ENCODE data around the gene PRKN.
"Not testable (repeated sequence)": the region's sequence is repeated elsewhere in the genome, so short reads cannot be mapped to it uniquely, and the experiment has no call there.

The PRKN gene

DNA sequence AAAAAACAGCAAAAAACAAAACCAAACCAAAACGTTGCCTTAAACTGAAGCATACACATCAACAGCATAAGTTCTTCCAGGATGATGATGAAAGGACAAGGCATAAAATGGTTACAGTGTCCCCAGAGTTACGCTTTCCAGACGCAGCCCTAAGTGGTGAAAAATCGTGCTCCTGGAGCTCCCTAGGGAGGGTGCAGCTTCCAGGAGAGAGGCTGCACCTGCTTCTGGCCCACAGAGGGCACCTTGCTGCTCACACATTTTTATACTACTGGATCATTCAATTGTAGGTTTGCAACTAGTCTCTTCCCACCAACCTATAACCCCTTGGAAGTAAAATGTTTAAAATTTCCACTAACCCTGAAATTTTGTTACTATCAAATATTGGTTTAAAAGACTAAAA, 115.0 kb downstream of the PRKN start:
- DNase-seq = no peak

DNA sequence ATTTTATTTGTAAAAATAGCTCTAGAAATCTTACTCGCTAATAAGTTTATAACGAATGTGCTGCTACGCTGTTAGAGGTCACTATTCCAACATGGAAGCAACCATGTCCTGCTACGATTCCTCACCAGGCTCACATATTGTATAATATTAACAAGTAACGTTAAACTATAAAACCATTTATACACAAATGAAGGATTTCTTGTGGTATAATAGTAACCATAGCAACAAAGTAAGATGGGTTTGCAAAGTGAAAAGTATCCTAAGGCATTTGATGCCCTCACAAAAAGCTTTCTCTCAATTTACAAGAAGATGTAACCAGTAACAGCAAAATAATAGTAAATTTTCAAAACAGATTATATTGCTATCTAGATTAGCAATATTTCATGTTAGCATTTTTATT, 117.2 kb downstream of the PRKN start:
- DNase-seq = no peak

DNA sequence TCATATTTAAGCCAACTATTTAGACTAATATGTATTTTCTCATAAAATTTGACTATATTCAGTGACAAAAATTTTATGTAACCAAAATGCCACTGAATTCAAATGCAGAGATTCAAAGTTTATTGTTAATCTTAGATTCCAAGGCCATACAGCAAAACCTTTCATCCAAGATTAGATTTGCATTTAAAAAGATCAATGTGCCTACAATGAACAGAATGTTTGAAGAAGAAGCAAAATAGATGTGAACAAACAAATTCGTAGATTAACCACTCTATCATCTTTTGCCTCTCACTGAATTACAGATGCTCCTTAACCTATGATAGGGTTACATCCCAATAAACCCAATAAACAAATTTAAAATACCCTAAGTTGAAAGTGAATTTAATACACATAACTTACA, 121.7 kb downstream of the PRKN start:
- DNase-seq = no peak

DNA sequence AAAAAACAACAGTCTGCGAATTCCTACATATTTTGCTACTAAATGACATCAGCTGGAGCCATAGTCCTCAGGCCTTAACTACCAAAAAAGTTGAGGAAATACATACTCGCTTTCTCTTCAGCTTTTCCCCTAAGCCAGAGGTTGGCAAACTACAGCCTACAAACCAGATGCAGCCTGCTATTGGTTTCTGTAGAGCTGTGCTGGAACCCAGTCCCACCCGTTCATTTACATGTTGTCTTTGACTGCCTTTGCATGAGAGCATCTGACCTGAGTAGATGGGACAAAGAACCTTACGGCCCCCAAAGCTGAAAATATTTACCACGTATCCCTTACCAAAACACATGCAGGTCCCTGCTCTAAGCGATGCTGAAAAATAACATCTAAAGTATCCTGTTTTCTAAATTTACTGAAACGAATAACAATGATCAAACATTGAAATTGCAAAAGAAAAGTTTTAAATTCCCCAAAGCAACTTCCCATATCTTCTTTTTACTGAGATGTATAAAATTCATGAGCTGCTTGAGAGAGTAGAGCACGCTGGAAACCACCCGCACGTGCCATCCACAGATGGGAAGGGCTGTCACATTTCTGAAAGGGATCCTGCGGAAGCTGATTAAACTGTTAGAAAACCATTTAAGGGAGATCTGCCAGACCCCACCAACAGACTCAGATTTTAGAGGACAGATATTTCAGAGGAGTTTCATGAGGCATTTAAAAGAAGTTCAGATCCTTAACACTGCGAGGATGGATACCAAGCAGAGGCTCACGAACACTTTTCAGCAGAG, 124.1 kb downstream of the PRKN start:
- DNase-seq = no peak

DNA sequence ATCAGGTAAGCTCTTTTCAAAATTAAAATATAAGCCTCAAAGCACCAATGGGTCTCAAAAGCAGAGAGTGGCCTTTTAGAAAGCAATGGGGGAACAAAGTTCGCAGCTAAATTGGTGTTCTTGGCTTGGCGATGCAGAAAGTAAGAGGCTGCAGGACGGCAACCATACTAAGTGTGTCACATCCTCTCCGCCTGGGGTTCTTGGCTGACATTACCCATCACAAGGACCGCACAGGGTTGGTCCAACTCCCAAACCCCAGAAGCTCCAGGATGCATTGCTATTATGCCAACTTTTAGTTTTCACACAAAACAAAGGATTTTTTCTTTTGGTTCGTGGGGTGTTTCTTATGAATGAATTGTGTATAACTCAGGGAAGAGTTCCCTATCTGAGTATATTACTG, 124.8 kb downstream of the PRKN start:
- DNase-seq = no peak

DNA sequence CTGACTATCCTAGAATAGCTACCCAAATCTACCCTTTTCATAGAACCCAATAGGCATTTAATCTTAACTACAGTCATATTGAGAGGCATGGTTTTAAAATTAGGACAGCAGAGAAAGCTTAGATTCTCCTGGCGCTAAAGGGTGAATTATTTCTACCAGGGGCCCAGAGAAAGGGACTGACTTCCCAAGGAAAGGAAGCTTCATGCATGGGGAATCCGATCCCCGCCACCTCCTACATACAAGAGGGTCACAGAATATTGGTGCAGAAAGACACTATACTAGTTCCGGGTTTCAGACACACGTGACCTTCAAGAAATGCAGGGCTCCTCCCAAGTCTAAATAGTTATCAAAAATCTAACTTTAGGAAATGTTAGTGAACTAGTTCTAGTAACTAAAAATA, 130.9 kb downstream of the PRKN start:
- DNase-seq = no peak

DNA sequence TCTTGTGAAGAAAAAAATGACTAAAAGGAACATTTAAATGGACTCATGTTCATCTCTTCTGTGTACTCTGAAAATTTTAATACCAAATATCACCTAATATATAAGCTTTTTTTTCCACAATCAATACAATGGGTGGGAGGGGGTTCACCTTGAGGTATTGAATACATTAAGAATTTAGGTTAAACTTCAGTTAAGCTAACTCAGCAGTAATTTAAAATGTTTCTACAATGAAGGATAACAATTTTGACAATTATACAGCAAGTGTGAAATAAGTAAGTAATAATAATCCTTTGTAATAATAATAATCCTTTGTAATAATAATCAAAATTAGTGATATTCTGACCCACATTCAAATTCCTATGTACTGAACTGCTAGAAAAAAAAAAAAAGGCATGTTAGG, 136.0 kb downstream of the PRKN start:
- DNase-seq = no peak

DNA sequence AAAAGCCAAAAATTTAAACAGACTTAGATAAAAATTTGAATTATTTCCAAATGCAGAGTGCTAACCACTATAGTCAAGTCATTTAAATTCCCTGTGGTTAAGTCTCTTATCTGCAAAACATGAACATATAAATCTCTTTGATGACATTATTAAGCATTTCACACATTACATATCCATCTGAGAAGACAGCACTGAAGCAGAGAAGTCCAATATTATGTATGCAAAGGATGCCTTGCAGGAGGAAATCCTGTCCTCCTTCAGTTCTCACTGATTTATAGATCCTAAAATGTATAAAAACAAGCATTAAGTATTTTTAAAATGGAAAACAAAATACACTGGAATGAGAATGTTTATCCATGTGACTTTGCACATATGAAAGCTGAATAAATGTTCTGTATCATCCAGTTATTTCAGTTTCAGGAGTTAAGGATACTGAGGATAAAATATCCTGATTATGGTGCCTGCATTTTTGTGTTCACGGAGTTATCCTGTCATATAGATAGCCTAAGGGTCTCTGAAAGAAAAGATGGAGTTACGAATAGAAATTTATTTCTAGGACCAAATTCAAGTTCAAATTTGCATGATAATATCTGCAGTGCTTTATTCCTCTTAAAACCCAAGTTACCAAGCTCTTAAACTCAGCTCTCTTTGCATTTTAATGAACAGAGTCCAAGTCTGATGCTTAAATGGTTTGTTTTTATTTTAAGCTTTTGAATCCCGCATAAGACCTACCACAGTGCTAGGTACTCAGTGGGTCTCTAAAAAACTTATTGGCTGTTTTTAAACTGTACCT, 145.4 kb downstream of the PRKN start:
- DNase-seq = no peak

DNA sequence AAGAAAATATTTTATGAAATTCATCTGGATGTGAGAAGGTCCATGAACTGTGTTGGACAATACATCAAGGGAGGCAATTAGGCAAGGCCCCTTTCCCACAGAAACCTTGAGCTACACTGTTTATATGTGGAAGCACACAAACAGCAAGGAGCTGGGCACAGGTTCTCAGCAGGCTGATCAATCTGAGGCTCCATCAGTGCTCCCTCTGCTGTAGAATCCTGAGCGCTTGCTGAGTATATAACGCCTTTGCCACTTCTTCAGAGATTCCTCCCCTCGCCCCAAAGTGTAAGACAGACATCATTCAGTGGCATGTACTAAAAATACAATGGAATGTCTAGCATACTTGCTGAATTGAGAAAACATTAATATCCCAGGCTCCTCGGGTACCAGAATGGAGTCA, 146.9 kb downstream of the PRKN start:
- no peak for DNase-seq

DNA sequence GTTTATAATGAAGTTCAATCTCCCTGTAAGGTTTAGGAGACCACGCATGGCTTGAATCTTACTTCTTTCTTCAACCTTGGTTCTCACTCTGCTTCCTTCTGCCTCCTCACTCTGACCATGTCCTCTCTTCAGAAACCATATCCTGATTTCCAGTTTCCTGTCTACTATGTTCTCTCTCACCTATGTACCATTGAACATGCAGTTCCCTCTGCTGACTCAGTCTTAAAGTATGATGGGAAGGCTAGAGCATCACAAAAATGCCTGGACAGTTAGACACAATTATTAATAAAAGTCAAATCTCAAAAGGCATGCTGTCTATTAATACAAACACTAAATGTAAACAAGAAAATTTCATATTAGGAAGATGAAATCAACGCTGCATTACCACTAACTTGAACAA, 151.6 kb downstream of the PRKN start:
- DNase-seq = no peak

DNA sequence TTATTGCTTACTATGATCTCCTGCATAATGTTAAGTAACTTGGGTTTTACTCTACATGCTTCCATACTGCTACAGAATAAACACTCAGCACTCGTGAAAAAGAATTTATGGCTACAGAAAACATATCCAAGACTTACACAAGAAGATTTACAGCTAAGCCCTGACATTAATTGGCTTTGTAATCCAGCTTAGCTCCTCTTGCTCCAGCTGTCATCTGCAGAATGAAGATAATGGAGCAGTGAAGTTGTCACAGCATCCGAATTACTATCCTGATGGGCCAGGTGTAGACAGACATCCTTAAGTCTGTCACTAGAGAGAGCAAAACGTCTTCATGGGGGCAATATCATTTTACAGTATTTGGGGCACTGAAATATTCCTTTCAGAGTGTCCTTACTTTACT, 155.3 kb downstream of the PRKN start:
- DNase-seq = no peak

DNA sequence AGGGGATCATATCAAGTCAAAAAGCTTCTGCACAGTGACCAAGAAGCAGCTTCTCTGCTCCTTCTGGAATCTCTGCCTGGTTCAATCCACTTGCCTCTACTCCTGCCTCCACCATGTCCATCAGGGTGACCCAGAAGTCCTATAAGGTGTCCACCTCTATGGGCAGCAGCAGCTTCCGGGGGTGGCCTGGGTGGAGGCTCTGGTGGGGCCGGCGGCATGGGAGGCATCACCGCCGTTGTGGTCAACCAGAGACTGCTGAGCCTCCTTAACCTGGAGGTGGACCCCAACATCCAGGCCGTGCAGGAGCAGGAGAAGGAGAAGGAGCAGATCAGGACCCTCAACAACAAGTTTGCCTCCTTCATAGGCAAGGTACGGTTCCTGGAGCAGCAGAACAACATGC, 159.3 kb downstream of the PRKN start:
- no peak for DNase-seq

DNA sequence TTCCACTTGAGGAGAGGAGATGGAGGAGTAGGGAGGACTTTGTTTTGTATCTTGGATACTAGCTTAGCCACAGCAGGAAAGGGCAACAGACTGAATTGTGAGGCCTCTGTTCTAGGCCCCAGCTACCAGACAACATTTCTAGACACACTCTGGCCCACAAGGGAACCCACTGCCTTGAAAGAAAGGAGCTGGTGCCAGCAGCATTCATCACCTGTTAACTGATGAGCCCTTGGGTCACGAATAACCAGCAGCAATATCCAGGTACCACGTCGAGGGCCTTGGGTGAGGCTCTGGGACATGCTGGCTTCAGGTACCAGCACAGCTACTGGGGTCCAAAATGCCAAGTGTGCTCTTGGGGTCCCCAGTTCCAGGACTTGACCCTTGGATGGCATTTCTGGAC, 165.5 kb downstream of the PRKN start:
- DNase-seq = no peak

DNA sequence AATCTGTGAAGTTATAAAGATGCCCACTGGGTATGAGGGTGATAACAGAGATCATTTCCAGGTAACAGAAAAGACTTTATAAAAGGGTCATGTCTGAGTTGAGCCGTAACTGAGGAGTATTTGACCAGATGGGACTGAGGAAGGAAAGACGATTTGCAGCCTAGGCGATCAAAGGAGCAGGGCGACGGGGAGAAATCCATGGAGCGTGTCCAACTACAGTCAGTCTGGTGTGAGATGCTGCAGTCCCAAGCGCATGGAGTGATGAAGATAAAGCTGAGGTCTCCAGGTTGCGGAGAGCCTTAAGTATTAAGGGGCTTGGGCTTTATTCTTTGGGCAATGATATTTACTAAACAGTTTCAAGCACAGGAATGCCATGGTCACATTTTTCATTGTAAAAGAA, 166.7 kb downstream of the PRKN start:
- DNase-seq = no peak

DNA sequence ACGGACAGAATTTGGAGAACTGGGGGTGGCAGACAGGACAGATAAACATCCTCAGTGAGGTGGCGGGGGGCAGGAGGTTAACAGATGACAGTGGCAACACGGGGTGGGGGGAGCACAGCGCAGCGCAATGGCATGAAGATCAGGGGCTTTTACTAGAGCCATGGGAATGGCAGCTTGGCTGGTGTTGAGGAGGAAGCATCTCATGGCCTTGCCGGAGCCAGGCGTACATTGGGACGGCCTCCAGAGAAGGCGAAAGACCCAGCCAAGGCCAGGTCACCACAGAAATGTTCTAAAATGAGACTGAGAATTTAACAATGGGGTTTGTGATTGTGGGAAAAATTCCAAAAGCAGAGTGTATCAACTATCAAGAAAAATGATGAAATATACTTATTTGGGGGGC, 173.0 kb downstream of the PRKN start:
- DNase-seq = no peak

DNA sequence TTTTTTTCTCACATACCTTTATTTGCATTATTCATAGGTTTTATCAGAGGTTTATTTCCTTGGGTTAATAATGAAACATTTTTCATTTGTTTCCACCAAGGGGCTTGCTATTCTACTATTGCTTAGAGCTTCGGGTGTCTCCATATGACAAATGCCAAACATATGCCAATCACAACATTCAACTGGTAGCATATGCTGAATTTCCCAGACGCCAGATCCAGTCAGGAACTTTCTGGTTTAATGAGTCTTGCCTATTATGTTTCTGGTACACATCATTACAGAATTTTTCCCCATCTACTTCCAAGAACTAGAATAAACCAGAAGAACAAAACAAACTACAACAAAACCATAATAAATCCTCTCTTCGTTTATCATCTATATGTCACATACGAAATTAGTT, 180.7 kb downstream of the PRKN start:
- no peak for DNase-seq

DNA sequence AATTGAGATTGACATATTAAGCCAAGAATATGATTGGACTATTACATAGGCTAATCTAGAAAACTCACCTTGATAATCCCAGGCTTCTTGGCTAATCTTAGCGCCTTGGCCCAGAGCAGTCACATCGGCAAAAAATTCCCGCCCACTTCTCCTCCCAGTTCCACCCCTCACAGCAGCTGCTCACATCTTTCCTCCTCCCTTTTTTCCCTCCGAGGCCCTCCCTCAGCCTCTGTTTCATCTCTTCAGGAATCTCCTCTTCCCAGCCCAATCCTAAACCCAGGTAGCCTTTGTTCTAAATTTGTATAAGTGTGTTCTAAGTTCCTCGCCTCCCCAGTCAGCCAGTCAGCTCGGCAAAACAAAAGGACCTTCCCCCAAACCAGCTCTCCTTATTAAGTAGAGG, 184.3 kb downstream of the PRKN start:
- DNase-seq = no peak

DNA sequence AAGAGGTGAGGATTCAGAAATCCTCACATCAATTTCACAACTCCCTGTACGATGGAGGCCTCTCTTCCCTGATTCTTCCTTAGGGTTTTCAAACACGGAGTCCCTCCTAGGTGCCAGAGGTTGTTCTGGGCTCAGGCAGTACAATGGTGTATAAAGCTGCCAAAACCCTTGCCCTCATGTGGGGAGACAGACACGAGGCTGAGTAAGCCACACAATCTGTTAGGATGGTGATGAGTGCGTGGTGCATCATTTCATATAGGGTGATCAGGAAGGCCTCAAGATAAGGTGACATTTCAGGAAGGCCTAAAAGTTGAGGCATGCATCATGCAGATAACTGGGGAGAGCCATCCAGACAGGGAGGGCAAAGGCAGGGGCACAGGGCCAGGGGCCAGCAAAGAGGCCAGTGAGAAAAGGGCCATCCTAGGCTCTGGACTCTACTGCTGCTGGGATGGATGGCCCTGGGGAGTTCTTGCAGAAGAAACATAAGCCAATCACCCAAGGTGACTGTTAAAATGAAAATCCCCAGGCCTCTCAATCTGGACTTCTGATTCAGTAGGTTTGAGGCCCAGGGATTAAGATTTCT, 186.5 kb downstream of the PRKN start:
- no peak for DNase-seq

DNA sequence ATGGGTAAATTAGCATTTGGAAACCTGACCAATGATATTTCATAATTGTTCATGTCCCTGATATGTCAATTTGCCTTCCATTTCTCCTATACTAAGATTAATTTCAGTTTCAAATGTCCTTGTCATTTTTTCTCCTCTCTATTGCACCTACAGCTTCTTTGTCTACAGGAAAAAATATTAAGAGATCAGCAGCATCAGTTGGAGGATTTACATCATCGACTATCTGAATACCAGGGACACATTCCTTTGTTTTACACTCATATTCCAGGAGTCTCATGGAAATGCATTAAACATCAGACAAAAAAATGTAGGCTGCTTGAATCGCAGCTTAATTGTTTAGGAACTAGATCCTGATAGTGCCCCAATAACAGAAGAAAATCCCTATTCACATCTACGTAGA, 188.2 kb downstream of the PRKN start:
- no peak for DNase-seq

DNA sequence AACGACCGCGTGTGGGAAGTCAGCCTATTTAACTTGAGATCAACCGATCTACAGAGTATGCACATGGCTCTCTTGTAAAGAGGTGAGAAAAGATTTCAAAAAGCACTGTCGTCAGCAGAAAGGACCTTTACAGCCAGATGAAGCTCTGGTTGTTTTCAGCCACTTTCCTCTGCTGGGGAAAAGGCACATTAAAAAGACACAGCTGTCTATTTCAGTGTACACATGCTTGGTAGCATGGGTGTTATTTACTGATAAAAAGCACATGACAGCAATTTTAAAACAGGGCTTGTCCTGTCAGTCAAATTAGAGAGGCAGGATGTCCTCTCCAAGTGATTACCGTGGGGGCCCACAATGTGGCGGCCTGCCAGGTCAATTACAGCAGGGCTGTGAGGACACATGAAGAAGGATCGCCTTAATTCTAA, 188.9 kb downstream of the PRKN start:
- DNase-seq = no peak

DNA sequence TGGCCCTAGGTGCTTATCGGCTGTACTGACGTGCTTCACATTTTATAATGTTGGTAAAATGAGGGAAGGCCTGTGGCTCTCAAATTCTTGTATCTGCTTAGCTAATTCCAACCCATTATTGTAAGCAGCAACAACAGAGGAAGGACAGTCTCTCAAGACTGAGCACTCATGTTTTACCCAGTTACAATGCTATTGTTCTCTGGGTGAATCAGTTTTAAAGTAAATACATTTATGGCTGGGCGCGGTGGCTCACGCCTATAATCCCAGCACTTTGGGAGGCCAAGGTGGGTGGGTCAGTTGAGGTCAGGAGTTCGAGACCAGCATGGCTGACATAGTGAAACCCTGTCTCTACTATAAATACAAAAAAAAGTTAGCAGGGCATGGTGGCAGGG, 194.6 kb downstream of the PRKN start:
- no peak for DNase-seq

DNA sequence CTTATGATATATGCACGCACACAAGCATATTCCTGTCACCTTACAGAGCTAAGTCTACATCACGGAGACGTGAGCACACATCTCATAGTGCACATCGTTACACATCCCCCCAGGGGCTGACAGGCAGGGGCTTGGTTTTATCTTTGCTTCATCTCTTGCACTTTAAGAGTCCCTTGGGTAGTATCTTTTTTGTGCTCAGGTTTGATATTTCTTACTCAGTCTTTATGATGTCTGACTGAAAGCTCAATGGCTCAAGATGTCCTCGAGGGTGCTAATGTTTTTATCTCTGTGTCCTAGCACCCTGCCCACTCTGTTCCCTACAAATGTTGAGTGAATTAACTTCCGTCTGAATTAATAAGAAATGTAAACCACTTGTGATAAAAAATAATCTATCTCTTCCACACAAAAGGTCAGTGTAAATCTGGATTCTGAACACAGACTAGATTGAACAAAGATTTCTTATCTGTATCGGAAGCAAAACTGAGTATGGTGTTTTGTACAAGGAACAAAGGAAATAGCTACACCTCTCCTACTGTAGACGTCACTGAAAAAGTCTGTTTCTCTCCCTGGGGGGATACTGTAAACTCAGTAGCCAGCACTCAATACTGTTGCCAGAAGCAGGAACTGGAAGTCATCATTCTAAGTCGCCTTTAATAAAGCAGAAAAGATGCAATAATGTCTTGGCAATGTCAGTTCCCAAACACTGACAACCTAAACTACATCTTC, 195.1 kb downstream of the PRKN start:
- no peak for DNase-seq

DNA sequence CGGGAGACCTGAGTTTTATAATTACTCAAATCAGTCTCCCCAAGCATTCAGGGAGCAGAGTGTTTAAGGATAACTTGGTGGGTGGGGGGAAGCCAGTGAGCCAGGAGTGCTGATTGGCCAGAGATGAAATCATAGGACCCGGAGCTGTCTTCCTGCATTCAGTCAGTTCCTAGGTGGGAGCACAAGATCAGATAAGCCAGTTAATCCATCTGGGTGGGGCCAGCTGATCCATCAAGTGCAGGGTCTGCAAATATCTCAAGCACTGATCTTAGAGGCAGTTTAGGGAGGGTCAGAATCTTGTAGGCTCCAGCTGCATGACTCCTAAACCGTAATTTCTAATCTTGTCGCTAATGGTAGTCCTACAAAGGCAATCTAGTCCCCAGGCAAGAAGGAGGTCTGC, 196.2 kb downstream of the PRKN start:
- DNase-seq = not testable (repeated sequence)

DNA sequence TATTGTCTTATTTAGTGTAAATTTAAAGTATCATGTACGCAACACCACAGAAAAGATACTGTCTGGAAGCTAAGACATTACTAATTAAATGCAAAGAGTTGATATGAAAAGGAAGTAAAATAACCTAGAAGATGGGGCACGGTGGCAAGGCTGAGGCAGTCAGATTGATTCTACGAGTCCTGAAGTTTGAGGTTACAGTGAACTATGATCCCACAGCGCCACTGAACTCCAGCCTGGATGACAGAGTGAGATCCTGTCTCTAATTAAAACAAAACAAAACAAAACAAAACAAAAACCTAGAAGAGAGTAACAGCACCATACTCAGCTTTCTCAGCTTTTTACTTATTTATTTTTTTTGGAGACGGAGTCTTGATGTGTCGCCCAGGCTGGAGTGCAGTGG, 199.0 kb downstream of the PRKN start:
- no peak for DNase-seq
